Naive B cell (primary cell): ENCODE results near the gene ADK. TPM values are rescaled to one million over a fixed set of nuclear protein-coding genes. Genes with fewer than 3 reads are reported as not detected.
A peak's percentile ranks its signal among the peaks of the same experiment; 100 is the strongest.

Experiments
- ATAC-seq, 2 donors: fragments of 150-1000 bp; cut with Tn5 transposase; 2 replicates each; pipeline ENCODE4 v1.10.0; 2021; ENCODE audit warnings: low read depth in 2 of 2, mild to moderate bottlenecking in 2 of 2, moderate library complexity in 2 of 2
- DNase-seq: peaks from one replicate; pipeline ENCODE4 v3.0.0; 2022
- H3K27ac Mint-ChIP-seq, 6 donors: one replicate each; pipeline ENCODE4 v1.8.0; 2020 to 2022; ENCODE audit warnings: mild to moderate bottlenecking in 6 of 6, mixed read lengths in 6 of 6, moderate library complexity in 5 of 6, inconsistent platforms in 2 of 6
- H3K27me3 Mint-ChIP-seq, 3 donors: one replicate each; pipeline ENCODE4 v1.8.0; 2021 to 2022; ENCODE audit warnings: mixed read lengths in 3 of 3, mild to moderate bottlenecking in 1 of 3
- H3K36me3 Mint-ChIP-seq, 2 donors: one replicate each; pipeline ENCODE4 v1.8.0; 2020 to 2022; ENCODE audit warnings: mixed read lengths in 2 of 2, inconsistent platforms in 1 of 2, mild to moderate bottlenecking in 1 of 2
- H3K4me1 Mint-ChIP-seq, 3 donors: one replicate each; pipeline ENCODE4 v1.8.0; 2020 to 2022; ENCODE audit warnings: mixed read lengths in 3 of 3, inconsistent platforms in 1 of 3, mild to moderate bottlenecking in 1 of 3, moderate library complexity in 1 of 3
- H3K4me3 Mint-ChIP-seq, 8 donors: one replicate each; pipeline ENCODE4 v1.8.0; 2020 to 2022; ENCODE audit warnings: mild to moderate bottlenecking in 8 of 8, mixed read lengths in 8 of 8, moderate library complexity in 8 of 8, inconsistent platforms in 2 of 8
- H3K9me3 Mint-ChIP-seq, 7 donors: one replicate each; pipeline ENCODE4 v1.8.0; 2020 to 2022; ENCODE audit warnings: mixed read lengths in 7 of 7, mild to moderate bottlenecking in 5 of 7, inconsistent platforms in 2 of 7, moderate library complexity in 1 of 7
- polyA plus RNA-seq, 6 donors: library from polyadenylated mRNA; unstranded; fragments of 300-500 nt; fragmentation: Illumina TruSeq; gene quantifications; one replicate each; pipeline ENCODE4 v1.2.3, GENCODE V29; 2021; ENCODE audit warnings: low read depth in 6 of 6

The ADK gene
- polyA plus RNA-seq, 6 donors from 2014 or later = 240 to 379 (median 288) TPM

DNA sequence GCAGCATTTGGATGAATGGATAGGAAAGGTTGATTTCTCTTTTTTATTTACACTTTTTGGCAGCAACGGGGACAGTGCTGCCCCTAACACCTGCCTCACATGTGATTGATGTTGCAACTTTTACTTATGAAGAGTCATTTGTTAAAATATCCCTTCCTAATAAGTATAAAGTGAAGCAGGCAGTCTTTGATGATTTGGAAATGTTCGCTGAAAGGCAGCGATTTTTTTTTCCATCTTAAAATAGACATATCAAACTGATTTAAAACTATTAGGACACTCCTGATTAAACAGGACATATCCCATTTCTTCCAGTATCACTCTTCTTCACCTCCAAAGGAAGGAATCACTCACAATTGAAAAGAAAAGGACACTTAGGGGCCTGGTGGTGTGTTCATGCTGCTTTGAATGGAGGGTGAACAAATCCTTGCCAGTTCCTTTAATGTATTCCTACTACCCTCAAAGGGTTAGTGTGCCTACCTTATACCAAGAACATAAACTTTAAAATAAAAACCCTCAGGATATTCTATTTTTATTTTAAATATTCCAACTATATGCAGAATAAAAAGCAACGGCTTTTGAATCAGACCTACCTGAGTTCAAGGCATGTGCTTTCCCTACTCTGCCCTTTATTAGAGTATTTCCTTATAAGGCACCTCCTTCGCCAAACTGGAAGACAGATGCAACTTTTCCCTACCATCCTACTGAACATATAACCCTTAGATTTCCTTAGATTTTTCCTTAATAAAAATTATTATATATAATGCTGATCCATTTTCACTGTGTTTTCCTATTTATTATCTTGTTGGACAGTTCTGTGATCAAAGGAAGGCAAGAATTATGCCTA lies 1.1 kb downstream of the ADK start:
- no peaks in the 10 kb centered on the region for H3K27me3 Mint-ChIP-seq
- H3K27ac Mint-ChIP-seq = peak overlapping the region in 4 of 6 donors; percentile 12 to 75 (median 50)
- H3K4me1 Mint-ChIP-seq = peaks cover 46 to 62% (median 54%) of the 10 kb centered on the region in 3 donors
- no peak for DNase-seq
- no peaks in the 10 kb centered on the region for H3K9me3 Mint-ChIP-seq
- H3K36me3 Mint-ChIP-seq = peaks cover 0 to 4% of the 10 kb centered on the region in 2 donors
- H3K4me3 Mint-ChIP-seq = peak overlapping the region in 1 of 8 donors; percentile 64
- ATAC-seq = no peak

DNA sequence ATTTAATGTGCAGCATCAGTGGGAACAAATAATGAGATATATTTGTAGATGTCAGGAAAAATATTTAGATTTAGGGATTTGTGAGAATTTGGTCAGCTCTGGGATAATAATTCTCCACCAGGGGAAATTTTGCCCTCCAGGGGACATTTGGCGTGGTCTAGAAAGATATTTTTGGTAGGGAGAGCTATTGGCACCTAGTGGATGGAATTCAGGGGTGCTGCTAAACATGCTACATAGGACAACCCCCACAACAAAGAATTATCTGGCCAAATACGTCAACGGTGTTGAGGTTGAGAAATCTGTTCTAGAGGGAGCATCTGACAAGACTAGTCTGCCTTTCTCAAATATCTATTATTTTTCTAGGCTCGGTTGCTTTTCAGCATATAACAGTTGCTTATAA lies 2.1 kb downstream of the ADK start:
- no peaks in the 10 kb centered on the region for H3K27me3 Mint-ChIP-seq
- peaks cover 0 to 4% of the 10 kb centered on the region in 2 donors for H3K36me3 Mint-ChIP-seq
- peaks cover 49 to 66% (median 52%) of the 10 kb centered on the region in 3 donors for H3K4me1 Mint-ChIP-seq
- H3K4me3 Mint-ChIP-seq = peak overlapping the region in 1 of 8 donors; percentile 55
- H3K27ac Mint-ChIP-seq = peak overlapping the region in 3 of 6 donors; percentile 6 to 84 (median 49)
- no peaks in the 10 kb centered on the region for H3K9me3 Mint-ChIP-seq
- no peak for ATAC-seq
- no peak for DNase-seq

DNA sequence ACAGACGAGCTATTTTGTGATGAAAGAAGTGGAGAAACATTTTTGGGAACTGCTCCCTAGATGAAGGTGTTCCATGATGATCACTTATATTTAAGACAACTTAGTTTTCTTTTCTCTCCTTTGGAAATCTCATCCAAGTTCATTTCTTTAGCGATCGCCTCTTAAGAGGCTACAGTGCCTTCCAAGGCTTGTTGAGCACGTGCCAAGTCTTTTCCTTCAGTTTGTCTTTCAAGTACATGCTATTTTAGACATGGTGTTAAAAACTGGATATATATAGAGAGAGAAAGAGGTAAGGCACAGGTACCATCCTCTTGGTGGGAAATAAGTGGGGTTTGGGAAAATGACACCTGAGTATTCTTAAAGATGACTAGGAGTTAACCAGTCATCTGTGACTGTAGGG lies 2.7 kb downstream of the ADK start:
- H3K4me3 Mint-ChIP-seq = peak overlapping the region in 1 of 8 donors; percentile 74
- ATAC-seq (no peak), DNase-seq (no peak)
- H3K27ac Mint-ChIP-seq = peak overlapping the region in 4 of 6 donors; percentile 38 to 85 (median 72)
- no peaks in the 10 kb centered on the region for H3K27me3 Mint-ChIP-seq
- peaks cover 47 to 65% (median 51%) of the 10 kb centered on the region in 3 donors for H3K4me1 Mint-ChIP-seq
- H3K36me3 Mint-ChIP-seq = peaks cover 0 to 4% of the 10 kb centered on the region in 2 donors
- no peaks in the 10 kb centered on the region for H3K9me3 Mint-ChIP-seq

GRCh38 chr10:74156919-74157289 lies 5.9 kb downstream of the ADK start:
- Mint-ChIP-seq H3K36me3 (peaks cover 0 to 4% of the 10 kb centered on the region in 2 donors), H3K27me3 (no peaks in the 10 kb centered on the region), H3K27ac (peak overlapping the region; percentile 73 to 94 (median 92)), H3K4me3 (peak overlapping the region; percentile 18 to 80 (median 58)), H3K9me3 (no peaks in the 10 kb centered on the region), H3K4me1 (peaks cover 61 to 92% (median 63%) of the 10 kb centered on the region in 3 donors)
- peak; percentile 79 to 92 for ATAC-seq
- DNase-seq = no peak

DNA sequence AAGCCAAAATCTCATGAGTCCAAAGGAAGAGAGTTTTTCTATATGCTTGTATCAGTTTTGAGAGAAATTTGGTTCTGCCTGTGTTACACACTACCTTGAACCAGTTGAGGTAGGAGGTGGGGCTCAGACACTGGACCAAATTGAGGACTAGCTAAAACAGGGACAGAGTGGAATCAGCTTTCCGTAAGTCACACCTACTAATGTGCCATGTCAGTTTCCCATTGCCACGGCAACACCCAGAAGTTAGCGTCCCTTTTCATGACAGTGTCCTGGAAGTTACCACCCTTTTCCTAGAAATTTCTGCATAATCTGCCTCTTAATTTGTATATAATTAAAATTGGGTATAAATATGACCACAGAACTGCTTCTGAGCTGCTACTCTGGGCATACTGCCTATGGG lies 9.0 kb downstream of the ADK start:
- DNase-seq = no peak
- ATAC-seq = no peak
- Mint-ChIP-seq H3K4me1 (peaks cover 57 to 93% (median 60%) of the 10 kb centered on the region in 3 donors), H3K4me3 (peak overlapping the region in 4 of 8 donors; percentile 6 to 66 (median 30)), H3K27ac (peak overlapping the region in 4 of 6 donors; percentile 5 to 75 (median 32)), H3K36me3 (no peaks in the 10 kb centered on the region), H3K9me3 (no peaks in the 10 kb centered on the region), H3K27me3 (no peaks in the 10 kb centered on the region)

DNA sequence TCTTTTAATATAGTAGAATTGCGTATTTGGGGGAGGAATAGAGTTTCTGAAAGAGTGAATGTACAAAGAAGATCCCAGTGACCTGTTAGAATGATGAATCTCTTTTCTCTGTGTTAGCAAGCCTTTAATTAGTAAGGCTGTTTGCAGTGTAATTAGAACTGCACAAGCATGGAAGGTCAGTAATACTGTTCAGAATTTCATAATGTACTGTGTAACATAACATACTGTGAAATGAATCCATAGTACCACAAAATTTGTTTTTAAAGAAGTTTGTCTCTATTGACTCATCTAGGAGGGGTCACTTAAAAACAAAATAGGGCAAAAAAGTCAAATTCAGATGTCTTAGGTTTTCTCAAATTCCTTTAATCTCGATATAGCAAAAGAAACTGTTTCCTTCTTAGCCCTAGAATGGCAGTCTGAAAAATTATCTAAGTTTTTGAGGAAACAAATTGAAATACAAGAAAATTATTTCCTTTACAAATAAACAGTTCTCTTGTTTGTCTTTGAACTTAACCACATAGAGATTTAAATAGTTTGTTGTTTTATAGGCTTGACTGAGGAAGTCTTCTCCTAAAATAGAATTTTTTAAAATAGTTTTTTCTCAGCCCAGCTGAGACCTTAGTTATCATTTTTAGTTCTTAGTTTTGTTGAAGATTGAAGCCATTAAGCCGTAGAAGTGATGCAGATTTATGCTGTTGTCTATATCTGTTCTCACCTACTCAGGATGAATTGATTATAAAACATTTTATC lies 12.5 kb downstream of the ADK start:
- Mint-ChIP-seq H3K36me3 (no peaks in the 10 kb centered on the region), H3K27ac (peak overlapping the region; percentile 80 to 97 (median 94)), H3K27me3 (no peaks in the 10 kb centered on the region), H3K9me3 (no peaks in the 10 kb centered on the region), H3K4me3 (peak overlapping the region; percentile 61 to 89 (median 76)), H3K4me1 (peaks cover 46 to 87% (median 67%) of the 10 kb centered on the region in 3 donors)
- ATAC-seq (no peak), DNase-seq (no peak)

- Mint-ChIP-seq H3K27me3 (no peaks in the 10 kb centered on the region), H3K27ac (peak overlapping the region; percentile 38 to 95 (median 90)), H3K4me3 (peak overlapping the region; percentile 52 to 87 (median 81)), H3K9me3 (no peaks in the 10 kb centered on the region), H3K4me1 (peaks cover 50 to 87% (median 75%) of the 10 kb centered on the region in 3 donors), H3K36me3 (no peaks in the 10 kb centered on the region)
- DNase-seq = no peak
- ATAC-seq = no peak
Observed at GRCh38 chr10:74164716-74165529, 13.9 kb downstream of the ADK start.

GRCh38 chr10:74165530-74165901 lies 14.5 kb downstream of the ADK start:
- Mint-ChIP-seq H3K4me1 (peaks cover 47 to 84% (median 71%) of the 10 kb centered on the region in 3 donors), H3K36me3 (no peaks in the 10 kb centered on the region), H3K4me3 (peak overlapping the region in 7 of 8 donors; percentile 73 to 91 (median 84)), H3K27me3 (no peaks in the 10 kb centered on the region), H3K9me3 (no peaks in the 10 kb centered on the region), H3K27ac (peak overlapping the region in 5 of 6 donors; percentile 82 to 95 (median 91))
- ATAC-seq (no peak), DNase-seq (no peak)

GRCh38 chr10:74167443-74167842 lies 16.4 kb downstream of the ADK start:
- peak overlapping the region; percentile 67 to 98 (median 90) for H3K27ac Mint-ChIP-seq
- H3K4me1 Mint-ChIP-seq = peaks cover 44 to 83% (median 72%) of the 10 kb centered on the region in 3 donors
- peaks cover 0 to 6% of the 10 kb centered on the region in 2 donors for H3K36me3 Mint-ChIP-seq
- H3K9me3 Mint-ChIP-seq = no peaks in the 10 kb centered on the region
- no peak for ATAC-seq
- no peak for DNase-seq
- H3K27me3 Mint-ChIP-seq = no peaks in the 10 kb centered on the region
- peak overlapping the region; percentile 49 to 93 (median 82) for H3K4me3 Mint-ChIP-seq

GRCh38 chr10:74171625-74172024 lies 20.6 kb downstream of the ADK start:
- DNase-seq (no peak), ATAC-seq (no peak)
- no peaks in the 10 kb centered on the region for H3K27me3 Mint-ChIP-seq
- peak overlapping the region; percentile 12 to 80 (median 73) for H3K4me3 Mint-ChIP-seq
- peaks cover 23 to 70% (median 48%) of the 10 kb centered on the region in 3 donors for H3K4me1 Mint-ChIP-seq
- H3K27ac Mint-ChIP-seq = peak overlapping the region; percentile 71 to 95 (median 86)
- H3K36me3 Mint-ChIP-seq = peaks cover 0 to 6% of the 10 kb centered on the region in 2 donors
- H3K9me3 Mint-ChIP-seq = no peaks in the 10 kb centered on the region

DNA sequence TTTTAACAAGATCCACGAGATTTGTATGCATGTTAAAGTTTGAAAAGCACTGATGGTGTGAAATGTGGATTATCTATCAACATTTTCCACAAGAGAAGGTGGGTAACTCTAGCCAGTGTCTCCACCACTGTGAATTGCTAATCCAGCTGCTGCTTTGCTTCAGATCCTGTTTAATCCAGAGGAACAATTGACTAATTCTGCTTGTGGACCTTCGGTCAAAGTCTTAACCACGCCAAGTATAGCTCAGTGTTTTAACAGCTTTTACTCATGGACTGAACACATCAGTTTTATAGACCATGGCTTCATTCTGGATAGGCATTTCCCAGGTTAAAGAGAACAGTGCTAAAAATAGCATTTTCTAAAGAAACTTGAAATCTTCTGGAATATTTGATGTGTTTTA lies 23.5 kb downstream of the ADK start:
- Mint-ChIP-seq H3K4me3 (peak overlapping the region in 1 of 8 donors; percentile 54), H3K36me3 (peaks cover 0 to 6% of the 10 kb centered on the region in 2 donors), H3K4me1 (peaks cover 21 to 63% (median 39%) of the 10 kb centered on the region in 3 donors), H3K9me3 (no peaks in the 10 kb centered on the region), H3K27ac (peak overlapping the region in 3 of 6 donors; percentile 42 to 96 (median 77)), H3K27me3 (no peaks in the 10 kb centered on the region)
- ATAC-seq (no peak), DNase-seq (no peak)

GRCh38 chr10:74175510-74176379 lies 24.7 kb downstream of the ADK start:
- H3K4me1 Mint-ChIP-seq = peaks cover 26 to 66% (median 43%) of the 10 kb centered on the region in 3 donors
- H3K36me3 Mint-ChIP-seq = peaks cover 0 to 6% of the 10 kb centered on the region in 2 donors
- H3K27ac Mint-ChIP-seq = peak overlapping the region; percentile 96 to 99 (median 98)
- peak overlapping the region; percentile 89 to 97 (median 93) for H3K4me3 Mint-ChIP-seq
- no peaks in the 10 kb centered on the region for H3K9me3 Mint-ChIP-seq
- no peak for DNase-seq
- H3K27me3 Mint-ChIP-seq = no peaks in the 10 kb centered on the region
- ATAC-seq = no peak
